LNCaP clone FGC (cell line): ENCODE measurements around the gene NR2E3.
A peak's percentile ranks its signal among the peaks of the same experiment; 100 is the strongest.

Source experiments
- DNase-seq: peaks from one replicate; pipeline ENCODE4 v3.0.0-alpha.2; 2011; ENCODE audit warnings: low read depth
- H3K4me3 ChIP-seq: 2 replicates; pipeline ENCODE4 v1.5.1; 2011; ENCODE audit warnings: mild to moderate bottlenecking, low read depth, low read length, control low read depth
- TF ChIP-seq, protein P1 (sequence below): IDR thresholded peaks from 2 replicates; pipeline ENCODE4 v1.5.1; 2012; ENCODE audit warnings: mild to moderate bottlenecking; ENCODE audit not compliant: control insufficient read depth, insufficient read depth; ENCODE audit errors: extremely low read depth

NR2E3 gene

DNA sequence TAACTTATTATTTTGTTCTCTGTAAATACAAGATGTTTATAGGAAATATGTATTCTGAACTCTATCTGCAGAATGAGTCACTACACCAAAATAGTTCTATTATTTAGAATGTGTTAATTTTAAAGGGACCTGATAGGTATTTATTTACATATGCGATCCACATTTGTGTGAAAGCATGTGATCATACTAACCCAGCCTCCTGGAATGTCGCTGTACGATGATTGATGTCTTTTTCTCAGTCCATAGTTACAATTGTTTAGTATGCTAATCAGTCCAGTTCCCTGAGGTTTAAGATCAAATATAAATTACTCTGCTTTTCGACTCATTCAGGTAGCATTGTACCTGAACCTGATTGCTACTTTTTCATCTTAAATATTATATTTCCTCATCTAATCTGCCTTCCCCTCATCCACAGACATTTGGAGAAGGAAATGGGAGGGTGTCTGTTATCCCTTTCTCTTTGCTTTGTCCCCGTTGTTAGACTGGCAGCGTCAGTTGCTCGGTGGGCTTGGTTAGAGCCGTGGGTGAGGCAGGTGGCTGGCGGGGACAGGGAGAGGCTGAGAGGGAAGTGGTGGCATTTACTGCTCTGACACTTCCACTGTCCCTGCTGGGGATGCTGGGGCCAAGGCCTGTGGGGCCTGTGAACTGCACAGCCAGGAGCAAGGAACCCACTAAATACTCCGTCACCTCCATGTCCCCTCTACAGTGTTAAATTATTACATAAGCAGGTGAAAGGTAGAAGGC is 27.8 kb upstream of the NR2E3 start:
- no peak for DNase-seq
- TF ChIP-seq, protein P1, sequence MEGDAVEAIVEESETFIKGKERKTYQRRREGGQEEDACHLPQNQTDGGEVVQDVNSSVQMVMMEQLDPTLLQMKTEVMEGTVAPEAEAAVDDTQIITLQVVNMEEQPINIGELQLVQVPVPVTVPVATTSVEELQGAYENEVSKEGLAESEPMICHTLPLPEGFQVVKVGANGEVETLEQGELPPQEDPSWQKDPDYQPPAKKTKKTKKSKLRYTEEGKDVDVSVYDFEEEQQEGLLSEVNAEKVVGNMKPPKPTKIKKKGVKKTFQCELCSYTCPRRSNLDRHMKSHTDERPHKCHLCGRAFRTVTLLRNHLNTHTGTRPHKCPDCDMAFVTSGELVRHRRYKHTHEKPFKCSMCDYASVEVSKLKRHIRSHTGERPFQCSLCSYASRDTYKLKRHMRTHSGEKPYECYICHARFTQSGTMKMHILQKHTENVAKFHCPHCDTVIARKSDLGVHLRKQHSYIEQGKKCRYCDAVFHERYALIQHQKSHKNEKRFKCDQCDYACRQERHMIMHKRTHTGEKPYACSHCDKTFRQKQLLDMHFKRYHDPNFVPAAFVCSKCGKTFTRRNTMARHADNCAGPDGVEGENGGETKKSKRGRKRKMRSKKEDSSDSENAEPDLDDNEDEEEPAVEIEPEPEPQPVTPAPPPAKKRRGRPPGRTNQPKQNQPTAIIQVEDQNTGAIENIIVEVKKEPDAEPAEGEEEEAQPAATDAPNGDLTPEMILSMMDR = no peak

DNA sequence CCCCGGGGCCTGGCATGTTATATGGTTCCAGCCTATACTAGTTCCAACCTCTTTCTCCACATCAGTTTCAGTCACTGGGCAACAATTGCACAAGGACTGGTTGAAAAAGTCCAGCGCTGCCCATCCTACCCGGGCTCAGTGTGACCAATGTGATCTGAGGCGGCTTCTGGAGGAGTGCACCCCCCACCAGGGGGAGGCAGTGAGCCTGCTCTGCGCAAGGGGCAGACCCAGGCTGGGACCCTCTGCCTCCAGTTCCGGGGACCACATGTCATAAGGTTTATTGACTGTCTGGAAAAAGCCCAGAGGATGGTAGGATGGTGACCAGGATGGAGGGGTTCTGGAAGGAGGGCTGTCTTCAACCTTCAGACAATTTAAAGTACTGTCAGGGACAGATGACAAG is 25.6 kb upstream of the NR2E3 start:
- no peak for DNase-seq
- no peak overlapping the region for H3K4me3 ChIP-seq
- TF ChIP-seq, protein P1 = peak; percentile 32; the same call in 1 of the 2 replicates

More for the DNA sequence above, 27.8 kb upstream of the NR2E3 start:
- no peak overlapping the region for H3K4me3 ChIP-seq

DNA sequence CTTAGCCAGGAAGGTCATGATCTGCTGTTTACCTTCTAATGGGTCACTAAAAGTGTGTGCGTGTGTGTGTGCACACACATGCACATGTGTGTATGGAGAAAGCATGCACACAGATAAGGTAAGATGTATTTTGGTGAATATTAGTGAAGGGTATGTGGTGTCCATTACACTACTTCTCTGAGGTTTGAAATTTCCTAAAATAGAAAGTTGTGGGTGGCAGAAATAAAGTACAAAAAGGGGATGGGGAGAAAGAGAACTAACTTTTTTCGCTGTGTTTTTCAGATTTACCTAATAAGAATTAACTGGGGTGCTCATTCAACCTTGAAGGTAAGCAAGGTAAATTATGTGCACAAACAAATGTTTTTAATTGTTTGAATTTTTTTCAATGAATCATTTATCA is 24.4 kb upstream of the NR2E3 start:
- H3K4me3 ChIP-seq = no peak overlapping the region
- no peak for DNase-seq
- TF ChIP-seq, protein P1 = no peak

DNA sequence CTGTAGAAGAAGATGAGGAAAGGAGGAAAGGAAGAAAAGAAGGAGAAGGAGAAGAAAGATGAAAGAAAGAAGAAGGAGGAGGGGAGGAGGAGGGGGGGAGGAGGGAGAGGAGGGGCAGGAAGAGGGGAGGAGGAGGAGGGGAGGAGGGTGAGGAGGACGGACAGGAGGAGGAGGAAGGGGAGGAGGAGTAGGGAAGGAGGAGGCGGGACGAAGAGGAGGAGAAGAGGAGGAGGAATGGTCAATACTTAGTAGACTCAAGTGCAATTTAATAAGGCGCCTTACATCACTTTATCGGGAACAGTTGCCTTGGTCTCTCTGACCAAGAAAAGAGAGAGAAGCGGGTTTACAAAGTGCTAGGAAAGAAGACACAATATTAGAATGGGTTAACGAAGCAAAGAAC is 23.7 kb upstream of the NR2E3 start:
- DNase-seq = no peak
- TF ChIP-seq, protein P1 = no peak
- H3K4me3 ChIP-seq = no peak overlapping the region

DNA sequence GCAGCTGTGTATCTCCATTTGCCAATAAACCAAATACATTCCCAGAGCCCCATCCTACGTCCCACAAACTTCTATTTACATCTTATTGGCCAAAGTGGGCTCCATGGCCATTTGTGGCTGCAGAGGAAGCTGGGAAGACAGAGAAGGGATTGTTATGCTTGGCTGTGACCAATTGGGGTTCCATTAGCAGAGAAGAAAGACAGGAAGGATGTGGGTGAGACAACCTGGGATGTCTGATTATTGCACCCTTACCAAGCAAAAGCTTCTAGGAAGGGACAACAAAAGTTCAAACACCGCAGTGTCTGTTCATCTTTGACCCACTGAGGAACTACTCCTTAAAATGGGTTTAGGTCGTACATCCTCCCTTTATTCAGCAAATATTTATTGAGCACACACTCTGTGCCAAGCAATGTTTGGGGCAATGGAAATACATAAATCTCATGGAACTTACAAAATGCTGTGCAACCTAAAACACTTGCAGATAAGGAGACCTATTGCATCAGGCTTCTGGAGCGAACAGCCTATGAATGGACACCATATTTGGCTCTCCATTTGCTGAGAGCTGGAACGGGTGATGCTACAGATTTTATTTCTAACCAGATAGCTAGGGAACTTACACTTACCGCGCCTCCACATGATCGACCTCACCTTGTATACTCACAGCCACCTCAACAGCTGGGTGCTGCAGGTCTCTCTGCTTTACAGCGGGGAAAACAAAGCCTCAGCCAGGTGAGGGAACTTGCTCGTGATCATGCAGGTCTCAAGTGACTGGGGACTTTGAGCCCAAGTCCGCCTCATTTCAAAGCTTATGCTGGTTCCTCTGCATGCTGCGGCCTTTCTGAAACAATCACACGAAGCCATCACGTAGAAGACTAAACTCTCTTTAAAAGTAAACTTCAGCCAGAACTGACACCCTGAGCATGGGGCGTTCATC is 21.4 kb upstream of the NR2E3 start:
- TF ChIP-seq, protein P1 = no peak
- H3K4me3 ChIP-seq = no peak overlapping the region
- no peak for DNase-seq

DNA sequence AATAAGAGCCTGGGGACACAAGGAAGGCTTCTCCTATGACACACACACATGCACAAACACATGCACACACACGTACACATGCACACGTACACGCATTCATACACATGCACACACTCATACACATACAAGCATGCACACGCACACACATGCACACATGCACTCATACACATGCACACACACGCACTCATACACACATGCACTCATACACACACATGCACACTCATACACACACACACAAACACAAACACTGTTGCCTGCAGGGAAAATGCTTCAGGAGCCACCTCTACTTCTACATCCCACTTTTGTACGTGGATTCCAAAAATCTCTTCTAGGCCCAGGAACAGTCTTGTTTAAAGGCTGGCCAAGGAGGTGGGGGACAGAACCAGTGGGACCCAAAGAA is 20.7 kb upstream of the NR2E3 start:
- TF ChIP-seq, protein P1 = no peak
- H3K4me3 ChIP-seq = no peak overlapping the region
- DNase-seq = no peak
